Measurements from ENCODE around the gene RCBTB2.

RCBTB2 gene

DNA sequence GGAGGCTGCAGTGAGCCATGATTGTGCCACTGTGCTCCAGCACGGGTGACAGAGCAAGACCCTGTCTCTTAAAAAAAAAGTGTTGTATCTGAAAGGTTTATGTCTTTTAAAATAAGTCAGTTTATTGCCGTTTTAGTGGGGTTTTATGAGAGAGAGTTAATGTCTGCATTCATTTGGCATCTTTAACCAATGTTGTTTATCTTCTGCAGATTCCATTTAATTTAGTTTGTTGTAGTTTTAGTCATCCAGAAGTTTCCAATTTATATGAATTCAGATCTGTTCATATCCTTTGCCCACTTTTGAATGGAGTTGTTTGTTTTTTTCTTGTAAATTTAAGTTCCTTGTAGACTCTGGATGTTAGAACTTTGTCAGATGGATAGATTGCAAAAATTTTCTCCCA lies 83.2 kb downstream of the RCBTB2 start:
- no peak for DNase-seq (ENCODE audit: low read depth in 2 of 2)

DNA sequence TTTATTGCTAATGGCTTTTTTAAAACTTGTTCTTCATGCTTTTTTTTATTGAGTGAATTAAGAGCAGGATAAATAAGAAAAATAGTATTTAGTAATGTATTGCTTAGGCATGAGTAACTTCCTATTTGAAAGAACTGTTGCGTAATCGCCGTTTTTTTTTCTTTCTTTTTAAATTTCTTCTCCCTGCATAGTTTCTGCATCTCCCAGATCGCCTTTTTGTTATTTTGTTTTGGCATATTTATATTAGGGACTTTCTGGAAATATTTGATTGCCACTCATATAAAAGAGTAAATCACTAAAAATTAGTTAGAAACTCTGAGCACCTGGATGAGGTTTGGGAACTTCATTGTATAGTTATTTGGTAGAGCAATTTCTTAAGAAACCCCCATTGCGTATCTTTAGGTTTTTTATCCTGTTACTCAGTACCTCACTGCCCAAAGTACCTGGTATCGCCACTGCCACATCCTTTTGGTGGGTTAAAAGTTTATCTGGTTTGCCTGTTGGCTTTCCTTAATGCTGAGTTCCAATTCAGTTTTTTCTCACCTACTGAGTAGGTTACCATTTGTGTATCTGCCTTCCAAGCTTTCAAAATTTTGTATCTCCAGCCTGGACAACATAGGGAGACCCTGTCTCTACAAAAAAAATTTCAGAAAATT lies 83.8 kb downstream of the RCBTB2 start:
- DNase-seq (ENCODE audit: low read depth in 2 of 2): no peak

GRCh38 chr13:48448285-48448958 lies 84.5 kb downstream of the RCBTB2 start:
- no peak for DNase-seq (ENCODE audit: low read depth in 2 of 2)

DNA sequence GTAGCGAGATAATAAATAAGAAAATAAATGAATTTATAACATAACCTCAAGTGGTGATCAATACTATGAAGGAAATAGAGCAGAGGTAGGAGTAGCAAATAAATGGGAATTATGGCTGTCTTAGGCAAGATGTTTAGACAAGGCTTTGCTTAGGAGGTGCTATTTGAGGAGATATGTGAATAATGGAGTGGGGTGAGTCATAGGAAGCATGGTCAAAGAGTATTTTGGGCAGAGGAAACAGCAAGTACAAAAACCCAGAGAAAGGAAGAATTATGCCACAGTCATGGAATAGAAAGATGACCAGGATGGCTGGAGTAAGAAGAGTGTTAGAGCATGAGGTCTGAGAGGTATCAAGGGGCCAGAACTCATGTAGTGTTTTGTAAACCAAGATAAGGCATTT lies 86.4 kb downstream of the RCBTB2 start:
- DNase-seq (ENCODE audit: low read depth in 2 of 2): no peak

- DNase-seq (ENCODE audit: low read depth in 2 of 2): no peak
Measured at GRCh38 chr13:48443442-48444208, 89.3 kb downstream of the RCBTB2 start.

Measured in activated CD8-positive, alpha-beta memory T cell treated with anti-CD3 and anti-CD28 coated beads for 4 hours (primary cell).